Stomach (tissue), 4 donors: ENCODE measurements around the gene PRRT4.

Source experiments
- POLR2A ChIP-seq, 4 donors: fragments of 450-650 bp; IDR thresholded peaks; one replicate each; pipeline ENCODE4 v1.6.1; 2016; ENCODE audit warnings: antibody characterized with exemption in 4 of 4, control low read depth in 2 of 4, mild to moderate bottlenecking in 1 of 4, moderate library complexity in 1 of 4
- POLR2AphosphoS5 ChIP-seq, 3 donors: sonication (generic); formaldehyde crosslinking; IDR thresholded peaks; one replicate each; pipeline ENCODE4 v1.6.1; 2016; ENCODE audit warnings: antibody characterized with exemption in 3 of 3
- TF ChIP-seq, protein P1 (sequence below), 7 experiments: fragments of 450-650 bp in 4 of 7; fragments of 200-600 bp in 3 of 7; sonication (generic) in 3 of 7; IDR thresholded peaks; one replicate each; pipeline ENCODE4 v1.5.1; 2016 to 2019; ENCODE audit warnings: antibody characterized with exemption in 7 of 7, control low read depth in 2 of 7, mild to moderate bottlenecking in 1 of 7

DNA sequence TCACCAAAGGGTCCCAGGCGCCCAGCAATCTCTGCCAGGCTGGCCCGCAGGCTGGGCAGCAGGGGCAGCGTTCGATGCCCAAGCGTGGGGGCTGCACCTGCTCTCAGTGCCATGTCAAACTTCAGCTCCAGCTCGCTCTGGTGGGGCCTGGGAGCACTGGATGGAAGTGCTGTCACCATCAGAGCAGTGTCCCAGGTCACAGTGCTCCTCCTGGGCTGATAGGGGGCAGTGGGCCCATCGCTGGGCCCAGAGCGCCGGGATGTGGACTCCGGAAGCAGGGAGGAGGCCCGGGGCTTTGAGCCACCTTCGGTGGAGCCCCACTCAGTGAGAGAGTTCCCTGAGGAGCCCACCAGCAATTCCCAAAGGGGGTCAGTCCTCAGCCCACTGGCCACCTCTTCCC is 2.2 kb downstream of the PRRT4 start:
- TF ChIP-seq, protein P1, sequence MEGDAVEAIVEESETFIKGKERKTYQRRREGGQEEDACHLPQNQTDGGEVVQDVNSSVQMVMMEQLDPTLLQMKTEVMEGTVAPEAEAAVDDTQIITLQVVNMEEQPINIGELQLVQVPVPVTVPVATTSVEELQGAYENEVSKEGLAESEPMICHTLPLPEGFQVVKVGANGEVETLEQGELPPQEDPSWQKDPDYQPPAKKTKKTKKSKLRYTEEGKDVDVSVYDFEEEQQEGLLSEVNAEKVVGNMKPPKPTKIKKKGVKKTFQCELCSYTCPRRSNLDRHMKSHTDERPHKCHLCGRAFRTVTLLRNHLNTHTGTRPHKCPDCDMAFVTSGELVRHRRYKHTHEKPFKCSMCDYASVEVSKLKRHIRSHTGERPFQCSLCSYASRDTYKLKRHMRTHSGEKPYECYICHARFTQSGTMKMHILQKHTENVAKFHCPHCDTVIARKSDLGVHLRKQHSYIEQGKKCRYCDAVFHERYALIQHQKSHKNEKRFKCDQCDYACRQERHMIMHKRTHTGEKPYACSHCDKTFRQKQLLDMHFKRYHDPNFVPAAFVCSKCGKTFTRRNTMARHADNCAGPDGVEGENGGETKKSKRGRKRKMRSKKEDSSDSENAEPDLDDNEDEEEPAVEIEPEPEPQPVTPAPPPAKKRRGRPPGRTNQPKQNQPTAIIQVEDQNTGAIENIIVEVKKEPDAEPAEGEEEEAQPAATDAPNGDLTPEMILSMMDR (IDR thresholded peaks at IDR 0.05), result no peak
- TF ChIP-seq POLR2A (IDR thresholded peaks at IDR 0.05) (no peak), POLR2AphosphoS5 (IDR thresholded peaks at IDR 0.05) (no peak)
